Central memory CD8-positive, alpha-beta T cell (primary cell): ENCODE measurements around the gene ACKR4.
"Not testable (repeated sequence)": the region's sequence is repeated elsewhere in the genome, so short reads cannot be mapped to it uniquely, and the experiment has no call there.

Experiments used
- ATAC-seq: fragments of 150-1000 bp; cut with Tn5 transposase; replicated peaks from 2 replicates; pipeline ENCODE4 v1.10.0; 2022; ENCODE audit warnings: mild to moderate bottlenecking, moderate FRiP score, moderate number of reproducible peaks; ENCODE audit not compliant: poor library complexity, severe bottlenecking; ENCODE audit errors: extremely low read depth
- DNase-seq, 2 donors: peaks; one replicate each; pipeline ENCODE4 v3.0.0; 2021; ENCODE audit warnings: low spot score in 2 of 2
- H3K27ac Mint-ChIP-seq: one replicate; pipeline ENCODE4 v1.8.0; 2022; ENCODE audit warnings: low read depth, mild to moderate bottlenecking, moderate library complexity, mixed read lengths
- H3K27me3 Mint-ChIP-seq: one replicate; pipeline ENCODE4 v1.8.0; 2022; ENCODE audit warnings: mixed read lengths
- H3K36me3 Mint-ChIP-seq: one replicate; pipeline ENCODE4 v1.8.0; 2022; ENCODE audit warnings: mild to moderate bottlenecking, moderate library complexity, mixed read lengths; ENCODE audit not compliant: insufficient read depth
- H3K4me1 Mint-ChIP-seq: one replicate; pipeline ENCODE4 v1.8.0; 2022; ENCODE audit warnings: mixed read lengths
- H3K4me3 Mint-ChIP-seq: one replicate; pipeline ENCODE4 v1.8.0; 2022; ENCODE audit warnings: mild to moderate bottlenecking, moderate library complexity, mixed read lengths
- H3K9me3 Mint-ChIP-seq: one replicate; pipeline ENCODE4 v1.8.0; 2022; ENCODE audit warnings: mixed read lengths

ACKR4 gene

DNA sequence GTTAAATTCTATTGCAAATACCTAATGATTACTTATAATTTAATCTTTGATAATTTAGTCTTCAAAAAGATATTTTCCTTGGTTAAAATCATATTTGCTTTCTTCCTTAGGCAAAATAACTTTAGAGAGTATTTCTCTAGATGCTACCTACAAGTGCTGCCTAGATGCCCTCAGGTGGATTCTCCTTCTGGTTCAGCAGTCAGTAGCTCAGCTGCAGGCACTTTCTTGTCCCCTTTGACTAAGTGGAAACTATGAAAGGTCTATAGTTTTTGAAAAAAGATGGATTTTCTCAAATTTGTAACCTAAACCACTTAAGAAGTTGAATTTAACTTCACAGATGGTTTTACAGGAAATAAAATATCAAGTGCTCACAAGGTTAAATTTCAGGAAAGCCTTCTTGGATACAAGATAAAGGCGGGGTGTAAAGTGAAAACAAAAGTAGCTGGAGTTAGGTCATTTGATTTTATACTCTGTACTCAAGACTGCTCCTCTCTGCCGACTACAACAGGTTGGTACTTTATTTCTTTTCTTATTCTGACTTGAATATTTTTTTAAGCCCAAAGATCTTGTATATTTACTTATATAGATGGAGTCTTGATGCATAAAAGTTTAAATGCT is at the start of gene ACKR4:
Gene ACKR4 (plus strand): TSS at position 455 of the 618 bp plus-strand sequence. CDS start 3,128 bp downstream, outside the sequence.
- H3K27me3 Mint-ChIP-seq, result no peaks in the 10 kb centered on the region
- peaks cover 14% of the 10 kb centered on the region for H3K36me3 Mint-ChIP-seq
- H3K4me3 Mint-ChIP-seq, result no peak within 1 kb of the TSS
- ATAC-seq, result no peak
- no peak within 1 kb of the TSS for H3K27ac Mint-ChIP-seq
- H3K9me3 Mint-ChIP-seq, result no peaks in the 10 kb centered on the region
- no peaks in the 10 kb centered on the region for H3K4me1 Mint-ChIP-seq
- no peak for DNase-seq

DNA sequence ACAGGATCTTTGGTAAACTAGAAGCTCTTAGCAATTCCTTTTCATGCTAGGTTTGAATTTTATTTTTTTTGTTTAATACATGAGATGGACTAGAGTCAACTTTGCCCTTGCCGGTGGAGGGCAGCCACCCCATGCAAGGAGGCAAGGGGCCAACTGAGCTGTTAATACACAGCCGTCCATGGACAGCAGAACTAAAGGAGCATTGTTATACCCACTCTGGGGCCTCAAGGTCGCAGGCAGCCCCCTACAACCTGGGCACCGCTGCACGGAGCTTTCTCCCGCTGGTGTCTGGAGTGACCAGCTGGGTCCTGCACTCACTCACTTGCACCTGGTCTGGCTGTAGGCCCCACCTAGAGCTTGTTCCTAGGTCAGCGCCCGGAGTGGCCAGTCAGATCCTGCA is 47.9 kb upstream of the ACKR4 start:
- H3K9me3 Mint-ChIP-seq, result no peaks in the 10 kb centered on the region
- H3K4me1 Mint-ChIP-seq, result no peaks in the 10 kb centered on the region

DNA sequence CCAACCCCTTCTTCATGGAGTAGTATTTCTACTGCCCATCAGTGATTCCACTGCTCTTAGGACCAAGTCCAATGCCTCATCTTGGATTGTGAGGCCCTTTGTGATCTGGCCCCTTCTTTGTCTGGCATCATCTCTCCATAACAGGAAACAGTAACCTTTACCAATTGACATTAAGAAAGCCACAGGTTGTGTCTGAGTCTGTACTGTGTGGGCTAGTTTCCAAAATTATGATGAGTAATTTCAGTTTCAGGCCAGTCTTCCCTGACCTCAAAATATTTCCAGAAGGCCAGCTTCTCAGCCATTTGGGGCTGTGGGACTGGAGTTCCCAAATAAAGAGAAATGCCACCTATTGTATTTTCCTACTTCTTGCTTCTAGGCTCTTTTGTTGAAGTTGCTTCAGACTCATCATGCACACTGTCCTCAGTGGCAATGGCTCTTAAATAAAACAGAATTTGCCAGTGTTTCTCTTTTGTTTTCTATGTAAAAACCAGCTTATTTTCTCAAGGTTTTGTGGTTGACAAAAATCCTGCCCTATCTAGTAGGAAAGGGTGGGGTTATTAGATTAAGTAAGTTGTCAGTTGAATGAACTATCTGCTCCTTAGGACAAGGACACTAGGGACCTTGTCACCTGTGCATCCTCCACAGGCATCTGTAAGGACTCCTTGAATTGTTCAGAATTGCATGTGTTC is 47.0 kb upstream of the ACKR4 start:
- H3K27me3 Mint-ChIP-seq, result no peaks in the 10 kb centered on the region
- no peaks in the 10 kb centered on the region for H3K4me1 Mint-ChIP-seq
- ATAC-seq, result no peak
- H3K4me3 Mint-ChIP-seq, result no peak overlapping the region
- peak overlapping the region; percentile 1 for H3K27ac Mint-ChIP-seq
- no peaks in the 10 kb centered on the region for H3K36me3 Mint-ChIP-seq
- H3K9me3 Mint-ChIP-seq, result no peaks in the 10 kb centered on the region
- no peak for DNase-seq

More for the DNA sequence above, 47.9 kb upstream of the ACKR4 start:
- Mint-ChIP-seq H3K36me3 (no peaks in the 10 kb centered on the region), H3K27me3 (no peaks in the 10 kb centered on the region), H3K4me3 (no peak overlapping the region), H3K27ac (no peak overlapping the region)
- DNase-seq, result no peak
- no peak for ATAC-seq

DNA sequence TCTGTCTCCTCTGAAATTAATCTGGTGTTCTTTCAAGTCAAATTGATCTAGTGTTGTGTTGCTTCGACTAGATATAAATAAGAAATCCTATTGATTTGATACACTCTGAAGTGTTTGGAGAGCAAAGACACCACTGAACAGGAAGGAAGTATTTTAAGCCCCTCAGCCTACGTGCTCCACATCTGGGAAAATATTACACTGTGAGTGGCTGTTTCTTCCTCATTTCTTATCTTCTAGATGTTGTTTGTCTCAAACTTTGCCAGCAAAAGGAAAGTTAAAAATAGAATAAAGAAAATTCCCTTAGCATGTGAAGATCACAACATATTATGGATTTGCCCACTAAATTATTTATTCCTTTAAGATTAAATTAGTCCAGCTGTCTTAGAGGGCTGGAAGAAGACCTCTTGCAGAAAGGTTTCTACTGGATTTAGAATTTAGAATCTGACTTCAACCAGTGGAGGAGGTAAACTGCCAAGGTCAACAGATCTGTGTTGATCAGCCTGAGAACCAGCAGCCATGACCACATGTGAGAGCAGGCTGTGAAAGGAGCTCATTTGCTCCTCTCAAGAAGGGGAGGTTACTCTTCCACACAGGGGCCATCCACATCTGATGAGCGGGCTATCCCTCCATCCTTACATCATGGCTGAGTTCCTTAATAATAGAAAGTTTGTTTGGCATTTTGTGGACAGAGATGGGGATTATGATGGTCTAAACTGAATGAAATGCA is 46.3 kb upstream of the ACKR4 start:
- no peak for DNase-seq
- ATAC-seq, result no peak
- Mint-ChIP-seq H3K27me3 (no peaks in the 10 kb centered on the region), H3K9me3 (no peaks in the 10 kb centered on the region), H3K4me1 (no peaks in the 10 kb centered on the region), H3K4me3 (no peak overlapping the region), H3K27ac (peak overlapping the region; percentile 1), H3K36me3 (no peaks in the 10 kb centered on the region)

DNA sequence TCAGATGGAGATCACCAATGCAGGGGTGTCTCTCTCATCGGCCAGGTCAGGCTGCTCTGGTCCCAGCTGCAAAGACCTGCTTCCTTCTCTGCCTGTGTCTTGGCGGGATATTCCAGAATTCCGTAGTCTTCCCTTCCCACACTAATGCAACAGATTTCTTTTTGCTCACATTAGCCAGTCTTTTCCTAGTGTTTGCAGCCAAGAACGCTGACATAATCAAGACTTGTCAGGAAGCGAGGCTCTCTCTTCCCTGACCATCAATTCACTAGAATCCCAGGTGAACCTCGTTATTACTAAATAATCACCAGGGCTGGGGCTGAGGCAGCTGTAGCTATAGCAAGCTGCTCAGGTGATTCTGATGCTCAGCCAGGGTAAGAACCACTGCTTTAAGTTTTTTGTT is 43.2 kb upstream of the ACKR4 start:
- H3K27me3 Mint-ChIP-seq, result no peaks in the 10 kb centered on the region
- no peaks in the 10 kb centered on the region for H3K9me3 Mint-ChIP-seq
- ATAC-seq, result no peak
- no peak overlapping the region for H3K4me3 Mint-ChIP-seq
- no peaks in the 10 kb centered on the region for H3K4me1 Mint-ChIP-seq
- no peaks in the 10 kb centered on the region for H3K36me3 Mint-ChIP-seq
- no peak for DNase-seq
- H3K27ac Mint-ChIP-seq, result no peak overlapping the region

DNA sequence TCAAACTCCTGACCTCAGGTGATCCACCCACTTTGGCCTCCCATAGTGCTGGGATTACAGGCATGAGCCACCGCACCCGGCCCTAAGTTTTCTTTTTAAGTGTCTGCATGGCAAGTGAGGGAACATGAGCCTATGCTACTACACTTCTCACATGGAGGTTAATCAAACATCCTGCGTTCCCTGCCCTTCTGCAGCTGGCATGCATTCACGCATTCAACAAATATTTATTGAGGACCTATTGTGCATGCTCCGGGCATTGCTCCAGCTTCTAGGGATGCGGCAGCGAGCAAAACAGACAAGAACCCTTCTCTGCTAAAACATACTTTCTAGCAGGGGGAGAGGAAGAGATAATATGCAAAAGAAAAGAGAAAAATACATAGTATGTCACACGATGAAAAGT is 42.6 kb upstream of the ACKR4 start:
- DNase-seq (no peak), ATAC-seq (no peak)
- Mint-ChIP-seq H3K4me3 (no peak overlapping the region), H3K36me3 (no peaks in the 10 kb centered on the region), H3K27ac (no peak overlapping the region), H3K4me1 (no peaks in the 10 kb centered on the region), H3K9me3 (no peaks in the 10 kb centered on the region), H3K27me3 (no peaks in the 10 kb centered on the region)

DNA sequence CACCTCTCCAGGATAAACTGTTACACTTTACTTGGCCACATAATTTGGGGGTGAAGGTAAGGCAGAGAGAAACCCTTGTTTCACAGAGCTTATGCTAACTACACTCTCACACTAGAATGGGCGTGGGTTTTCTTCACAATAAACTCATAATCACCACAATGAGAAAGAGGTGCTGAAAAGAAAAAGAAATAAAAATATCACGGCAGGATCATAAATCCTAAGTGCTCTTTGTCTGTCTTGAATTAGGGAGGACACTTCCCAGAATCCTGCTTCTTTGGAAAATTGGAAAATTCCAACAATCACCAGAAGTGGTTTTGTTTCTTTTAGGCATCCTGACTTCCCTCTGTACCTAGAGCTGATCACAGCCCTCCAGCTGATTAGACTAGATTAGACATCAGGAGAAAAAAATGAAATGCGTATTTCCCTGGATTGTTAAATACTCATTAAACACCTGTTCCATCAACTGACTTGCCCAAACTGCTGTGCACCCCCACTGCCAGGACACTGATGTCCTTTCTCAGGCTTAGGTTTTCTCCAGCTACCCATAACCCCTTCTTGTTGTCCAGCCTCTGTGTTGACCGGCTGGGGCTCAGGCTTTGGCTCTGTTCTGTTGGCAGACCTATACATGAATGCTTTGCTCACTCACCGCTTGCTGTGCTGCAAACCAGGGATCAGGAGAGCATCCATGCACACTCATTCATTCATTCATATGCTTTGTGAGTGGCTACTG is 41.6 kb upstream of the ACKR4 start:
- Mint-ChIP-seq H3K4me1 (no peaks in the 10 kb centered on the region), H3K27ac (no peak overlapping the region), H3K4me3 (no peak overlapping the region), H3K36me3 (no peaks in the 10 kb centered on the region), H3K9me3 (no peaks in the 10 kb centered on the region), H3K27me3 (no peaks in the 10 kb centered on the region)
- ATAC-seq (no peak), DNase-seq (no peak)

DNA sequence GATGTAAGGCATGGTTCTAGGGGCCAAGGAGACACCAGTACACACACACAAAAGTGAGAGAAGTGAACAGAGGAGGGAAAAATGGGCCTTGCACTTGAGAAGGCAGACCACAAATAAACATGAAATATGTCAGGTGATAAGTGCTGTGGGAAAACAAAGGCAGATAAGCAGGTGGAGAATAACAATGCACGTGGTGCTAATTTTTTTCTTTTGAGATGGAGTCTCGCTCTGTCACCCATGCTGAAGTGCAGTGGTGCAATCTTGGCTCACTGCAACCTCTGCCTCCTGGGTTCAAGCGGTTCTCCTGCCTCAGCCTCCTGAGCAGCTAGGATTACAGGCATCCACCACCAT is 41.1 kb upstream of the ACKR4 start:
- ATAC-seq, H3K4me1 Mint-ChIP-seq, H3K4me3 Mint-ChIP-seq, H3K27me3 Mint-ChIP-seq, H3K9me3 Mint-ChIP-seq, H3K36me3 Mint-ChIP-seq, DNase-seq, H3K27ac Mint-ChIP-seq: not testable (repeated sequence)

DNA sequence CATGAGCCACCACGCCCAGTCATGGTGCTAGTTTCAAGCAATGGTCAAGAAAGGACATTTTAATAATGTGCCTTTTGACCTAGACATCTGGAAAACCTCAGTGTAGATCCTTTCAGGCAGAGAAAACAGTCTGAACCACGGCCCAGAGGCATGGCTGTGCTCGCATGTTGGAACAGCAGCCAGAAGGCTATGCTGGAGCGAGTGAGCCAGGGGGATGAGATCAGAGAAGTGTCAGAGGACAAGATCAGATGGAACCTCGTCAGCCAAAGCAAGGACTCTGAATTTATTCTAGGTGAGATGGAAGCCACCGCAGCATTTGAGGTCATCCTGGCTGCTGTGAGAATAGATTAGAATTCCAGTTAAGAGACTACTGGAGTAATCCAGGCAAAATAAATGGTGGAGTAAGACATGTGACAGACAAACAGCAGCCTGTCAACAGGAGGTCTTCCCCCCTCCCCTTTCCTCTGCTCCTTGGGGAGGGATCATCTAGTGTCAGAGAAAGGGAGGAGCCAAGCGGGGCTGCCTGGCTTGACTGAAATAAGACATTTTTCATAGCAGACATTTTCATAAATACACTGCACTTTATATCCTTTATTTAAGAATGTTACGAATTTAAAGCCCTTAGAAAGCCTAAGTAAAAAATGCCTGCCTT is 40.4 kb upstream of the ACKR4 start:
- Mint-ChIP-seq H3K4me3 (no peak overlapping the region), H3K36me3 (no peaks in the 10 kb centered on the region), H3K9me3 (no peaks in the 10 kb centered on the region), H3K4me1 (no peaks in the 10 kb centered on the region), H3K27ac (no peak overlapping the region), H3K27me3 (no peaks in the 10 kb centered on the region)
- DNase-seq, result no peak
- no peak for ATAC-seq

DNA sequence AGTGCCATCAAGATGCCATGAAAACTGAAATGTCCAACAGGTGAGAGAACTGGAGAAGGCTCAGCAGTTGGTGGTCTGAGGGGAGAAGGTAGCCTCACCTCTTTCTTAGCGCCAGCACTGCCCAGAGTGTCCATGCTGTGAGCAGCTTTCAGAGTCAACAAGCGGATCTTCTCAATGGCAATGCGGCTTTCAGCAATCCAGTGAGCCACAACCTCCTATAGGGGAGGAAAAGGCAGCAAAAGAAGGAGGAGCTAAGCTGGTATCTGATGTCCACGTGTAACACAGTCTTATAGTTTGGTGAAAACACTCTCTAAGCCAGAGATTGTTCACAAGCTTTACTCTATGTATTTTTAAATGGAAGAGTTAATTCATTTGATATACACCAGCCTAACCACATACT is 36.1 kb upstream of the ACKR4 start:
- ATAC-seq, result no peak
- no peak for DNase-seq
- Mint-ChIP-seq H3K9me3 (no peaks in the 10 kb centered on the region), H3K27ac (no peak overlapping the region), H3K4me1 (no peaks in the 10 kb centered on the region), H3K27me3 (no peaks in the 10 kb centered on the region), H3K4me3 (no peak overlapping the region), H3K36me3 (no peaks in the 10 kb centered on the region)

DNA sequence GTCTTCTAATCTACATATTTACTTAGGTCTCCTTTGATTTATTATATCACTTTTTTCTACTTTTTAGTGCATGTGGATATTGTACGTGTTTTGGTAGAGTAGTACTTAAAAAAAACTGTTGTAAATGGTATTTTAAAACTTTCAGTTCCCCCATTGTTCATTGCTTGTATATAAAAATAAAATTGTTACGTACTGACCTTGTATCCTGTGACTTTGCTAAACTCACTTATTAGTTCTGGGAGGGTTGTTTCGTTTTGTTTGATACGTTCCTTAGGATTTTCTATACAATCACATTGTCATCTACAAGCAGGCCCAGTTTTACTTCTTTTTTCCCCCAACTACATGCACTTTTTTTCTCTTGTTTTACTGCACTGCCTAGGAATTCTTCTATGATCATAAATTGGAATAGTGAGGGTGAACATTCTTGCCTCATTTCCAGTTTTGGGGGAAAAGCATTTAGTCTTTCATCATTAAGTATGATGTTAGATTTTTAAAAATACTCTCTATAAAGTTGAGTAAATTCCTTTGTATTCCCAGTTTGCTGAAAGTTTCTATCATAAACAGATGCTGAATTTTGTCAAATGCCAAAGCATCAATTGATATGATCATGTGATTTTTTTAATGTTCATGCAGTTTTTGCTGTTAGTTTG is 33.5 kb upstream of the ACKR4 start:
- no peak overlapping the region for H3K27ac Mint-ChIP-seq
- H3K36me3 Mint-ChIP-seq, result no peaks in the 10 kb centered on the region
- H3K4me1 Mint-ChIP-seq, result no peaks in the 10 kb centered on the region
- ATAC-seq (no peak), DNase-seq (no peak)
- no peak overlapping the region for H3K4me3 Mint-ChIP-seq
- no peaks in the 10 kb centered on the region for H3K9me3 Mint-ChIP-seq
- no peaks in the 10 kb centered on the region for H3K27me3 Mint-ChIP-seq

DNA sequence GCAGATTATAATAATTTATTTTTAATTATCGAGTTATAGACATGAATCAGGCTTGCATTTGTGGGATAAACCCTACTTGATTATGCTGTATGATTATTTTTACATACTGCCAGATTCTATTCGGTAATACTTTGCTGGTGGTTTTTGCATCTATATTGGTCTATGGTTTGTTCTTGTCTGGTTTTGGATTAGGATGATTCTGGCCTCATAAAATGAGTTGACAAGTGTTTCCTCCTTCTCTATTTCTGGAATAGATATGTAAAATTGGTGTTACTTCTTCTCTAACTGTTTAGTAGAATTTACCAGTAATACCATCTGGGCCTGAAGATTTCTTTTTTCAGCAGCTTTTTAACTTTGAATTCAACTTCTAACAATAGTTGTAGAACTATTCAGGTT is 33.0 kb upstream of the ACKR4 start:
- H3K27me3 Mint-ChIP-seq, result no peaks in the 10 kb centered on the region
- peaks cover under 1% of the 10 kb centered on the region for H3K36me3 Mint-ChIP-seq
- no peak overlapping the region for H3K27ac Mint-ChIP-seq
- no peaks in the 10 kb centered on the region for H3K4me1 Mint-ChIP-seq
- DNase-seq (no peak), ATAC-seq (no peak)
- no peaks in the 10 kb centered on the region for H3K9me3 Mint-ChIP-seq
- no peak overlapping the region for H3K4me3 Mint-ChIP-seq
